OCI-LY3 (cell line): ENCODE measurements around the gene KYNU.
"Not testable (repeated sequence)": the region's sequence is repeated elsewhere in the genome, so short reads cannot be mapped to it uniquely, and the experiment has no call there.

Experiments used
- H2AFZ ChIP-seq: fragments of 200-600, 300-600 bp; shearing (Covaris generic); 2 replicates; pipeline ENCODE4 v1.6.0; 2014; ENCODE audit warnings: antibody characterized with exemption, low read depth, low read length
- H3K27ac ChIP-seq: fragments of 200-600, 300-600 bp; sonication (generic); 2 replicates; pipeline ENCODE4 v1.5.1; 2014; ENCODE audit warnings: mild to moderate bottlenecking, low read length, moderate library complexity, mixed read lengths
- H3K27me3 ChIP-seq: fragments of 200-600, 300-600 bp; sonication (generic); 2 replicates; pipeline ENCODE4 v1.6.1; 2014; ENCODE audit warnings: low read depth, low read length, mixed read lengths
- H3K36me3 ChIP-seq: fragments of 200-600, 300-600 bp; sonication (generic); replicated peaks from 2 replicates; pipeline ENCODE3; 2014; ENCODE audit warnings: low read depth, low read length, mixed read lengths
- H3K4me1 ChIP-seq: fragments of 300-600, 200-600 bp; sonication (generic); 2 replicates; pipeline ENCODE4 v1.6.1; 2014; ENCODE audit warnings: low read length, mixed read lengths
- H3K4me2 ChIP-seq: fragments of 200-600, 300-600 bp; sonication (generic); 2 replicates; pipeline ENCODE4 v1.6.1; 2014; ENCODE audit warnings: low read length, mixed read lengths
- H3K4me3 ChIP-seq: fragments of 300-600, 200-600 bp; sonication (generic); 2 replicates; pipeline ENCODE4 v1.5.1; 2014; ENCODE audit warnings: antibody characterized with exemption, mild to moderate bottlenecking, low read length, moderate library complexity
- H3K79me2 ChIP-seq: fragments of 300-600, 200-600 bp; shearing (Covaris generic); 2 replicates; pipeline ENCODE4 v1.6.1; 2014; ENCODE audit warnings: mild to moderate bottlenecking, low read length, mixed read lengths
- H3K9ac ChIP-seq: fragments of 300-600, 200-600 bp; shearing (Covaris generic); 2 replicates; pipeline ENCODE4 v1.6.0; 2014; ENCODE audit warnings: mild to moderate bottlenecking, low read length, moderate library complexity
- H3K9me3 ChIP-seq: fragments of 200-600, 300-600 bp; shearing (Covaris generic); 2 replicates; pipeline ENCODE4 v1.6.1; 2014; ENCODE audit warnings: low read length, mixed read lengths; ENCODE audit not compliant: insufficient read depth
- H4K20me1 ChIP-seq: fragments of 200-600, 300-600 bp; sonication (generic); 2 replicates; pipeline ENCODE4 v1.6.1; 2016; ENCODE audit warnings: low read length, mixed read lengths; ENCODE audit not compliant: insufficient read depth
- EZH2phosphoT487 ChIP-seq: fragments of 200-600 bp; shearing (Covaris generic); IDR thresholded peaks from 2 replicates; pipeline ENCODE4 v1.6.1; 2018; ENCODE audit warnings: antibody characterized with exemption, mixed run types, low read depth
- TF ChIP-seq, protein P1 (sequence below): fragments of 200-600, 300-600 bp; sonication (generic); IDR thresholded peaks from 2 replicates; pipeline ENCODE4 v1.5.1; 2014; ENCODE audit warnings: antibody characterized with exemption, low read length, low read depth

KYNU gene

DNA sequence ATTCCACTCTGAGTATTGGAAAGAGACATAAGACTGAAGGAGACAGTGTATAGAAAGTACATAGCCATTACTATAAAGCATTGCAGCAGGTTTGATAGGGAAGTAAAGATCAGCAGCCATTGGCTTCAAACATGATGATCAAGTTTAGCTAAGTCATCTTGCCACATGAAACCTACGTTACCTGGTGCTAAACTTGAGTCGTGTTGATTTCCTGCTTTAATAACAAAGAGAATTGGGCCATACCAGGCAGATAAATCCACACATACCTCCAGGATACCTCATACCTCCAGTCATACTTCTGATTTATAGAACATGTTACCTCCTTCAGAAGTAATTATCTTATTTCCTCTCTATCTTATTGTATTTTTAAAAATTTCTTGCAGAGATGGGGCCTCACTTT lies 10.3 kb upstream of the KYNU start:
- H2AFZ ChIP-seq, result no peak overlapping the region
- H3K27ac ChIP-seq, result no peak overlapping the region
- no peak overlapping the region for H3K4me3 ChIP-seq
- H3K79me2 ChIP-seq, result no peaks in the 10 kb centered on the region
- H3K4me1 ChIP-seq, result peaks cover 23% of the 10 kb centered on the region
- no peaks in the 10 kb centered on the region for H3K9me3 ChIP-seq
- H4K20me1 ChIP-seq, result no peaks in the 10 kb centered on the region
- no peaks in the 10 kb centered on the region for H3K27me3 ChIP-seq
- H3K36me3 ChIP-seq, result no peaks in the 10 kb centered on the region
- no peak overlapping the region for H3K4me2 ChIP-seq
- TF ChIP-seq, protein P1, sequence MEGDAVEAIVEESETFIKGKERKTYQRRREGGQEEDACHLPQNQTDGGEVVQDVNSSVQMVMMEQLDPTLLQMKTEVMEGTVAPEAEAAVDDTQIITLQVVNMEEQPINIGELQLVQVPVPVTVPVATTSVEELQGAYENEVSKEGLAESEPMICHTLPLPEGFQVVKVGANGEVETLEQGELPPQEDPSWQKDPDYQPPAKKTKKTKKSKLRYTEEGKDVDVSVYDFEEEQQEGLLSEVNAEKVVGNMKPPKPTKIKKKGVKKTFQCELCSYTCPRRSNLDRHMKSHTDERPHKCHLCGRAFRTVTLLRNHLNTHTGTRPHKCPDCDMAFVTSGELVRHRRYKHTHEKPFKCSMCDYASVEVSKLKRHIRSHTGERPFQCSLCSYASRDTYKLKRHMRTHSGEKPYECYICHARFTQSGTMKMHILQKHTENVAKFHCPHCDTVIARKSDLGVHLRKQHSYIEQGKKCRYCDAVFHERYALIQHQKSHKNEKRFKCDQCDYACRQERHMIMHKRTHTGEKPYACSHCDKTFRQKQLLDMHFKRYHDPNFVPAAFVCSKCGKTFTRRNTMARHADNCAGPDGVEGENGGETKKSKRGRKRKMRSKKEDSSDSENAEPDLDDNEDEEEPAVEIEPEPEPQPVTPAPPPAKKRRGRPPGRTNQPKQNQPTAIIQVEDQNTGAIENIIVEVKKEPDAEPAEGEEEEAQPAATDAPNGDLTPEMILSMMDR, result no peak
- no peak for TF ChIP-seq EZH2phosphoT487
- H3K9ac ChIP-seq, result no peak overlapping the region

DNA sequence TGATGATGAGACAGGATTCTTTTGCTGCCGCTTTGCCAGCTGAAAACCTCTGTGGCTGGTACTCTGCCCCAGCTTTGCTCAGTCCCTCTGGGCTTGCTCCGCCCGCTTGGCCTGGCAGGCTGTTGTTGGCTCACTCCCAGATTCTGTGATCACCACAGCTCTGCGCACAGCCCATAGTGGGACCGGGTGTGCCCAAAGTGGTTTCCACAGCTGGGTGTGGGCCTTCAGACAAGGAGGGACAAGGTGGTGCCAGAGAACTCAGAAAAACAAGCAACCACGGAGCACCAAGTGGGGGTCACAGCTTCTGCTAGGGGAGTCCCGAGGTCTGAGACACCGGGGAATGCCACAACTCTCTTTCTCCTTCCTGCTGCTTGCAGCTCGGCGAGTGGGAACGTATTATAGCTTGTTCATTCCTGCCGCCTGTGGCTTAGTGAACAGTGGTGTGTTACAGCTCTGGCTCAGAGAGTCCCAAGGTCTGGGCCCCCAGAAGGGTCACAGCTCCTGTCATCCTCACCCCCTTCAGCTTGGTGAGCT lies 9.2 kb upstream of the KYNU start:
- no peaks in the 10 kb centered on the region for H3K27me3 ChIP-seq
- H2AFZ ChIP-seq, result no peak overlapping the region
- no peaks in the 10 kb centered on the region for H3K36me3 ChIP-seq
- H3K4me1 ChIP-seq, result peaks cover 24% of the 10 kb centered on the region
- no peak overlapping the region for H3K27ac ChIP-seq
- H3K79me2 ChIP-seq, result no peaks in the 10 kb centered on the region
- no peaks in the 10 kb centered on the region for H3K9me3 ChIP-seq
- H4K20me1 ChIP-seq, result no peaks in the 10 kb centered on the region
- H3K9ac ChIP-seq, result no peak overlapping the region
- H3K4me3 ChIP-seq, result no peak overlapping the region
- no peak for TF ChIP-seq EZH2phosphoT487
- TF ChIP-seq, protein P1, result no peak
- no peak overlapping the region for H3K4me2 ChIP-seq

DNA sequence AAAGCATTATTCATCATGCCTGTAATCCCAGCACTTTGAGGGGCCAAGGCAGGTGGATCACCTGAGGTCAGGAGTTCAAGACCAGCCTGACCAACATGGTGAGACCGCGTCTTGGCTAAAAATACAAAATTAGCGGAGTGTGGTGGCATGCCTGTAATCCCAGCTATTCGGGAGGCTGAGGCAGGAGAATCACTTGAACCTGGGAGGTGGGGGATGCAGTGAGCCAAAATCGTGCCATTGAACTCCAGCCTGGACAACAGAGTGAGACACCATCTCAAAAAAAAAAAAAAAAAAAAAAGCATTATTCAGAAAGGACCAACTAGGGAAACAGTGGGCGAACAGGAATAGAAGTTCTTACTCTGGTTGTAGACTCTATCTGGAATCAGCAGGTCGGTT lies 8.4 kb upstream of the KYNU start:
- not testable (repeated sequence) for H2AFZ ChIP-seq, H3K9ac ChIP-seq, H3K9me3 ChIP-seq, H3K27me3 ChIP-seq, H3K4me2 ChIP-seq, H3K36me3 ChIP-seq, H3K27ac ChIP-seq, H3K79me2 ChIP-seq, H3K4me3 ChIP-seq, H4K20me1 ChIP-seq
- H3K4me1 ChIP-seq, result peaks cover 32% of the 10 kb centered on the region

DNA sequence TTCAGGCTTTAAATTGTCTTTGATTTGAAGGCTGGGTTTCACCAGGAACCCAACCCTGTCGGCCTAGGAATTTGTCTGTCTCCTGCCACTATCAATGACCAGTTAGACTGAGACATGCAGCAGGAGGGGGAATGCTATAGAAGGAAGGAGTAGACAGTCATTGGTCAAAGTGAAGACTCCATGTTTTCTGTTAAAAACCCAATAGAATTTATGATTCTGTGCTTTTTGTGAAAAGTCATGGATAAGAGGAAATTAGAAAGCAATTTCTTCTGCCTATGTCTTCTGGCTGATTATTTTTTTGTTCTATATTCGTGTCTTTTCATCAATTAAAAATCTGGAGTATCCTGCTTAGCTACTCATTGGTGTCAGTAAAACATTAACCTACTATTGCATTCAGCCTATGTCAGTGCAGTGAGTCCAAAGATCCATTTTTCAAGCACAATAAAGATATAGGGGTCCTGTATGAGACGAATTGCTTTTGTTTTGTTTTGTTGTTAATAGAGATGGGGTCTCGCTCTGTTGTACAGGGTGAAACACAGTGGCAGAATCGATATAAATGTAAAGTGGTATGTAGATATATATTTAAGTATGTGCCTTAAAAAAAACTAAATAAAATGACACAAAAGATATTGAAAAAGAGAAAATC lies 7.9 kb upstream of the KYNU start:
- no peaks in the 10 kb centered on the region for H3K27me3 ChIP-seq
- no peaks in the 10 kb centered on the region for H3K79me2 ChIP-seq
- no peak overlapping the region for H3K27ac ChIP-seq
- H2AFZ ChIP-seq, result no peak overlapping the region
- TF ChIP-seq, protein P1, result no peak
- no peak for TF ChIP-seq EZH2phosphoT487
- no peaks in the 10 kb centered on the region for H4K20me1 ChIP-seq
- no peak overlapping the region for H3K4me2 ChIP-seq
- peaks cover 37% of the 10 kb centered on the region for H3K4me1 ChIP-seq
- no peaks in the 10 kb centered on the region for H3K36me3 ChIP-seq
- no peak overlapping the region for H3K4me3 ChIP-seq
- no peak overlapping the region for H3K9ac ChIP-seq
- H3K9me3 ChIP-seq, result no peaks in the 10 kb centered on the region
